K562 (cell line): ENCODE measurements around the gene ZSCAN25. TPM values are rescaled to one million over a fixed set of nuclear protein-coding genes. Genes with fewer than 3 reads are reported as not detected.

Experiments
- C11orf30 ChIP-seq: fragments of 450-650 bp; IDR thresholded peaks from 2 replicates; pipeline ENCODE4 v1.6.1; 2016; ENCODE audit warnings: low read depth, mild to moderate bottlenecking
- MAFF ChIP-seq: IDR thresholded peaks from 2 replicates; pipeline ENCODE4 v1.6.1; 2012; ENCODE audit warnings: low read length, improper control_type of control experiment
- MYC ChIP-seq, 2 experiments: fragments of 250-450 bp in 1 of 2; sonication (Bioruptor Pico) in 1 of 2; IDR thresholded peaks; 2 replicates each; pipeline versions ENCODE4 v1.5.1 to v1.6.1; 2012 to 2021; ENCODE audit warnings: low read depth in 2 of 2, borderline replicate concordance in 1 of 2, improper control_type of control experiment in 1 of 2, low read length in 1 of 2, mild to moderate bottlenecking in 1 of 2, moderate library complexity in 1 of 2
- RREB1 ChIP-seq: fragments of 250-450 bp; sonication (Bioruptor Pico); IDR thresholded peaks from 2 replicates; pipeline ENCODE4 v1.4.0; 2020
- SREBF1 ChIP-seq: fragments of 150-350 bp; IDR thresholded peaks from 2 replicates; pipeline ENCODE4 v1.6.1; 2014; ENCODE audit warnings: antibody characterized with exemption, low read depth, low read length, borderline replicate concordance
- SRSF3 ChIP-seq: fragments of 200-400 bp; formaldehyde crosslinking; IDR thresholded peaks from 2 replicates; pipeline ENCODE4 v1.6.1; 2016; ENCODE audit warnings: mild to moderate bottlenecking, low read length, moderate library complexity; ENCODE audit not compliant: insufficient read depth
- TBL1XR1 ChIP-seq, 2 experiments: IDR thresholded peaks; 2 replicates each; pipeline ENCODE4 v1.6.1; 2012; ENCODE audit warnings: improper control_type of control experiment in 2 of 2, low read length in 2 of 2, mild to moderate bottlenecking in 1 of 2
- polyA plus RNA-seq, 8 experiments: library from polyadenylated mRNA; depleted of rRNA in 4 of 8; stranded (reverse) in 5 of 8; unstranded in 3 of 8; fragments of >200 nt; fragmentation: Nextera tagmentation in 2 of 8; fragmentation: Illumina TruSeq in 1 of 8; extraction: Ambion mirVana in 2 of 8; extraction: Trizol in 1 of 8; gene quantifications; 2 replicates each; pipeline versions ENCODE4 v1.2.1 to v1.2.3, GENCODE V29; 2011 to 2014; ENCODE audit warnings: inconsistent platforms in 1 of 8, missing spikeins in 1 of 8
- total RNA-seq, 7 experiments: library from RNA; depleted of rRNA in 6 of 7; stranded (reverse); fragments of >200 nt in 6 of 7; fragmentation: Illumina TruSeq in 2 of 7; extraction: Trizol in 2 of 7; gene quantifications; 2 replicates each; pipeline versions ENCODE4 v1.2.1 to v1.2.3, GENCODE V29; 2011 to 2021; ENCODE audit warnings: low replicate concordance in 1 of 7

Gene ZSCAN25
- total and polyA plus RNA-seq, 9 of the 15 experiments (the other 6 are each of a cell fraction or from before 2014, with no cell fraction given) = 0.94 to 18.4 (median 12.8) TPM

- TF ChIP-seq SREBF1 = no peak
- no peak for TF ChIP-seq RREB1 (CRISPR knock-in tag)
- TF ChIP-seq C11orf30 = peak; percentile 66
- no peak for TF ChIP-seq TBL1XR1 (IDR thresholded peaks at IDR 0.05; ENCODE audit: low read length in 2 of 2)
- peak; percentile 65 for TF ChIP-seq MAFF
- TF ChIP-seq SRSF3 = no peak
- no peak for TF ChIP-seq MYC (IDR thresholded peaks at IDR 0.05; ENCODE audit: low read depth, low read length)
- no peak for TF ChIP-seq MYC (CRISPR knock-in tag; IDR thresholded peaks at IDR 0.05; ENCODE audit: borderline replicate concordance, low read depth)
These were observed 34.5 kb downstream of the ZSCAN25 start (continued) for GRCh38 chr7:99651290-99651689.
